Ectodermal cell (in vitro differentiated cells): ENCODE data around the gene SMC1B.
"Not testable (repeated sequence)": the region's sequence is repeated elsewhere in the genome, so short reads cannot be mapped to it uniquely, and the experiment has no call there.

Experiments used
- H3K27ac ChIP-seq: 2 replicates; pipeline ENCODE4 v1.7.0; 2013; ENCODE audit warnings: mild to moderate bottlenecking, low read depth, low read length; ENCODE audit not compliant: insufficient read depth, poor library complexity, severe bottlenecking
- H3K27me3 ChIP-seq: 2 replicates; pipeline ENCODE4 v1.7.0; 2013; ENCODE audit warnings: mild to moderate bottlenecking, low read length; ENCODE audit not compliant: insufficient read depth, control insufficient read depth, poor library complexity, severe bottlenecking
- H3K36me3 ChIP-seq: one replicate; pipeline ENCODE4 v1.7.0; 2013; ENCODE audit warnings: low read length; ENCODE audit not compliant: control insufficient read depth, insufficient read depth
- H3K4me1 ChIP-seq: one replicate; pipeline ENCODE4 v1.7.0; 2013; ENCODE audit warnings: low read length; ENCODE audit not compliant: control insufficient read depth, insufficient read depth
- H3K4me3 ChIP-seq: 2 replicates; pipeline ENCODE4 v1.7.0; 2013; ENCODE audit warnings: low read depth, low read length, control low read depth; ENCODE audit not compliant: insufficient read depth
- H3K9me3 ChIP-seq: 2 replicates; pipeline ENCODE4 v1.7.0; 2013; ENCODE audit warnings: mild to moderate bottlenecking, low read length, moderate library complexity; ENCODE audit not compliant: control insufficient read depth
- WGBS, 2 experiments: methylation state at CpG; one replicate each; pipeline ENCODE4 v1.1.7; 2013; ENCODE audit warnings: missing lambda C conversion rate in 2 of 2; 5-methylcytosine and 5-hydroxymethylcytosine counted together

The SMC1B gene

DNA sequence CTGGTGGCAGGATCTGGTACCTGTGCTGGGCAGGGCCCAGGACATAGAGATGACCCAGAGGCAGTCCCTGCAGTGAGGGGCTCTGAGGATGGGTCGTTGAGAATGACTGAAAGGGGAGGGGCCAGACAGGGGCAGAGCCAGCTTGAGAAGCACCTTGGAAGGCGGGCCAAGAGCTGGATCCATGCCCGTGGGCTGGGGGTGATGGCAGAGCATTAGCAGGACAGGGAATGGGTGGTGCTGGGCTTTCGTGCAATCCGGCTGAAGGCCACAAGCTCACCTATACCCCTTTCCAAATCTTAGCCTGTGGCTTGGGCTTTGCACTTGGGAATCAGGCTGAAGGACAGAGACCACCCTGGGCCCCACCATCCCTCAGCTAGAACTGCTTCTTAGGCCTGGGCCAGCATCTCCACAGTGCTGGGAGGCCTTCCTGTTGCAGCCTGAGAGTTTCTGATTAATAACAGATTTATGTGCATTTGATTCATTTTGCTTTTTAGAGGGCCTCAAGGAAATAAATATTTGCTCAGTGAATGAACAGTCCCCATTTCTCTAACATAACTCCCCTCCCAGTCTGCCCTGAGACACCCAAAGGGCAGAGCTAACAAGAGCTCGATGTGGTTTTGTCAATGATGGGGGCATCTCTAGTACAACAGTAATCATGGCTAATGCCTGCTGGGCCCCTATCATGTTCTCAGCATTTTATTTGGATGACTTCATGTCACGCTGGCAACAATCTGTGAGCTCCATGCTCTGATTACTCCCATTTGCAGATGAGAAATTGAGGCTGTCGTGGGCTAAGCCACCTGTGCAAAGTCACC, 39.4 kb upstream of the SMC1B start:
- Histone ChIP-seq H3K9me3 (no peaks in the 10 kb centered on the region), H3K27ac (no peak overlapping the region), H3K4me3 (no peak overlapping the region), H3K27me3 (no peaks in the 10 kb centered on the region), H3K4me1 (no peaks in the 10 kb centered on the region), H3K36me3 (no peaks in the 10 kb centered on the region)
- 86% methylated on average over 8 of the region's 8 CpGs for WGBS, 2 experiments

DNA sequence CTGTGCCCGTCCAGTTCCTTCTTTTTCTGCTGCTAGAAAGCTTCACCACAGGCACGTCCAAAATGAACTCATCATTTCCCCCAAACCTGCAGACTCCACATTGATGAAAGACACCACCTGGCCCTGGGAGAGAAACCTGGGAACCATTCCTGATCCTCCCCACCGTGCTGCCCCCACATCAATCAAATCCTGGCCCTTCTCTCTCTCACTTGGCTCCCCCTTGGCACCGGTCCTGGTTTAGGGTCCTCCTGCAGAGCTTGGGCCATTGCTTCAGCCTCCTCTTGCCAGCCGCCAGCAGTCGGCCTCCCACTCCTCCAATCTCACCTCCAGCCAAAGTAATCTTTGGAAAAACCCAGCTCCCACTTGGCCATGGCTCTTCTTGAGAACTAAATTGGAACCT, 38.6 kb upstream of the SMC1B start:
- no peak overlapping the region for H3K4me3 ChIP-seq
- no peak overlapping the region for H3K27ac ChIP-seq
- H3K9me3 ChIP-seq, result no peaks in the 10 kb centered on the region
- no peaks in the 10 kb centered on the region for H3K36me3 ChIP-seq
- no peaks in the 10 kb centered on the region for H3K4me1 ChIP-seq
- no peaks in the 10 kb centered on the region for H3K27me3 ChIP-seq
- WGBS, 2 experiments, result 91 to 92% methylated on average over 6 of the region's 6 CpGs

DNA sequence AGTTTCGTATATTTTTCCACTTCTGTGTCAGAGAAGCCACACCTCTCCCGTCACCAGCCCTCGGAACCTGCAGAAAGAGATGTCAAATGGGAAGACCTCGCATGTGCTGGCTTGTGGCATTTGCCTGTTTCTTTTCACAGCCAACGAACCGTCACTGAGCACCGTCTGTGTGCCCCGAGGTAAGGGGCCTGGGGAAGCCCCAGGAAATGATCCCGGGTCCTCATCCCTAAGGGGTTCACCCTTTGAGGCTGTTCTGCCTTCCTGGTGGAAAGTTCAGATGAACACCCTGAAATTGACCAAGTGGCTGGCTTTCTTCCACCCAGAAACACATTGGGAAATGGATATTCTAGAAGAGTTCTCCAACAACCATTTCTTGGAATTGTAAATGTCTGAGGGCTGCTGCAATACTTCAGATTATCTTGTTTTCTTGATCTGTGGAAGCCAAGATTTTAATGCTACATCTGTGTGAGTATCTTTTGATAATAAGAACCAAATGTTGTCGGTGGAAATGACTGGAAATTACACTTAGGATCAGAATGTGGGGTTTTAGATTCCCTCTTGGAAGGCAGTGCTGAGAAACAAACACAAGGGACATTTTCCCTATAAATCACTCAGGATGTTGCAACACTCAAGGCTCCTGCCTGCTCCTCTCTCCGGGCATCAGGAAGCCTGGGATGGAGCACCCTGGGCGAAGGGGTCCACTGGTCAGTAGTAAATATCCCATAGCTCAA, 37.7 kb upstream of the SMC1B start:
- 87 to 89% methylated on average over 12 of the region's 12 CpGs for WGBS, 2 experiments
- H3K27me3 ChIP-seq, result no peaks in the 10 kb centered on the region

DNA sequence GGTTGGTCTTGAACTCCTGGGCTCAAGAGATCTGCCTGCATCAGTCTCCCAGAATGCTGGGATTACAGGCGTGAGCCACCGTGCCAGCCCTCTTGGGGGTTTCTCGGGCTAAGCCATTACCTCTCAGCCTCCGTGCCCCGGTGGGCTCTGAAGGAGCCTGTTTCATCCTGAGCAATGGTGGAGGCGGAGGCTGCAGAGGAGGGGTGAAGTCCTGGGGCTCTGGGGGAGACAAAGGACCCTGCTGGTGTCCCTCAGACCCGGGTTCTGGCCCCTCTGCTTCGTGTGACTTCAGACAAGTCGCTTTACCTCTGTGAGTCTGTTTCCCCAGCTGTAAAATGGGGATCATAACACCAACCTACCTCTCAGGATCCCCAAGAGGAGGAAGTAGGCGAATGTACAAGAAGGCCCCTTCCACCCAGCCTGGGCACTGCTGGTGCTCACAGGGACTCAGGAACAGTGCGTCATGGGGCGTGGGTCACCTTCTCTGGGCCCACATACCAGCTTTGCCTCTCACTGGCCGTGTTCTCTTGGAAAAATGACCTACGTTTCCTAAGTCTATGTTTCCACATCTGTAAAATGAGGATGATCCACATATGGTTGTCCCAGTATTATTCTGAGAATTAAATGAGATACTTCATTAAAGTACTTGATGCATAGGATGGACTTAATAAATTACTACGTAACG, 36.8 kb upstream of the SMC1B start:
- Histone ChIP-seq H3K27me3 (no peaks in the 10 kb centered on the region), H3K36me3 (no peaks in the 10 kb centered on the region), H3K9me3 (no peaks in the 10 kb centered on the region), H3K4me3 (no peak overlapping the region), H3K27ac (no peak overlapping the region), H3K4me1 (no peaks in the 10 kb centered on the region)
- WGBS, 2 experiments, result 92 to 93% methylated on average over 16 of the region's 16 CpGs

More for the DNA sequence above, 37.7 kb upstream of the SMC1B start:
- Histone ChIP-seq H3K4me1 (no peaks in the 10 kb centered on the region), H3K9me3 (no peaks in the 10 kb centered on the region), H3K4me3 (no peak overlapping the region), H3K27ac (no peak overlapping the region), H3K36me3 (no peaks in the 10 kb centered on the region)

DNA sequence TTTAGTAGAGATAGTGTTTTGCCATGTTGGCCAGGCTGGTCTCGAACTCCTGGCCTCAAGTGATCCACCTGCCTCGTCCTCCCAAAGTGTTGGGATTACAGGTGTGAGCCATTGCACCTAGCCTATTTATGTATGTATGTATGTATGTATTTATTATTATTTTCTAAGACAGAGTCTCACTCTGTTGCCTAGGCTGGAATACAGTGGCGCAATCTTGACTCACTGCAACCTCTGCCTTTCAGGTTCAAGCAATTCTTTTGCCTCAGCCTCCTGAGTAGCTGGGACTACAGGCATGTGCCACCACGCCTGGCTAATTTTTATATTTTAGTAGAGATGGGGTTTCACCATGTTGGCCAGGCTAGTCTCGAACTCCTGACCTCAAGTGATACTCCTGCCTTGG, 36.0 kb upstream of the SMC1B start:
- 88 to 93% methylated on average over 5 of the region's 5 CpGs for WGBS, 2 experiments
- not testable (repeated sequence) for H3K27ac ChIP-seq, H3K4me1 ChIP-seq

DNA sequence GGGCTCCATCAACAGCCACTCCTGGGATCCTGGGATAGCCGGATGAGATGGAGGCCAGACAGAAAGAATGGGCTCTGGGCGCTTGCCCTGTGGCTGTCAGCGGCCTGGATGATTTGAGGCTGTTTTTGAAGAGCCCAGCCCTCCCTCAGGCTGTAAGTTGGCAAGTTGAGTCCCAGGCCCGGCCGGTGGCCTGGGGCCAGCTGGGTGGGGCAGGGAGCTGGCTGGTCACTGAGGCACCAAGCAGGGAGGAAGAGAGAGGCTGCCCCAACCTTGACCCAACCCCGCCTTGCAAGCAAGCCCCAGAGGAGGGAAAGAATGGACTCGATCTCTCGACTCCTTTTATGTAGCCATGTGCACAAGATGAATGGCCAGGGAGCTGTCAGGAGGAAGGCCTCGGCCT, 35.0 kb upstream of the SMC1B start:
- no peaks in the 10 kb centered on the region for H3K36me3 ChIP-seq
- no peaks in the 10 kb centered on the region for H3K9me3 ChIP-seq
- WGBS, 2 experiments, result 91 to 94% methylated on average over 9 of the region's 9 CpGs
- no peak overlapping the region for H3K27ac ChIP-seq
- no peaks in the 10 kb centered on the region for H3K27me3 ChIP-seq
- H3K4me3 ChIP-seq, result no peak overlapping the region
- no peaks in the 10 kb centered on the region for H3K4me1 ChIP-seq

More for the DNA sequence above, 36.0 kb upstream of the SMC1B start:
- H3K27me3 ChIP-seq, H3K36me3 ChIP-seq, H3K4me3 ChIP-seq, H3K9me3 ChIP-seq: not testable (repeated sequence)

DNA sequence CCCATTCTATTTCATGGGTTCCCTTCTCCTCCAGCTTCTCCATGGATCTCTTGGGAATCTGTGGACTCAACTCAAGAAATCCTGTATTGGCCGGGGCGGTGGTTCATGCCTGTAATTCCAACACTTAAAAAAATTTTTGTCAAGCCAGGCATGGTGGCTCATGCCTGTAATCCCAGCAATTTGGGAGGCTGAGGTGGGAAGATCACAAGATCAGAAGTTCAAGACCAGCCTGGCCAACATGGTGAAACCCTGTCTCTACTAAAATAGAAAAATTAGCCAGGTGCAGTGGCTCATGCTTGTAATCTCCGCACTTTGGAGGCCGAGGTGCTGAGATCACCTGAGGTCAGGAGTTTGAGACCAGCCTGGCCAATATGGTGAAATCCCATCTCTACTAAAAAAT, 34.2 kb upstream of the SMC1B start:
- H3K36me3 ChIP-seq, H3K4me3 ChIP-seq, H3K27me3 ChIP-seq, H3K4me1 ChIP-seq, H3K27ac ChIP-seq, H3K9me3 ChIP-seq: not testable (repeated sequence)
- 93 to 96% methylated on average over 4 of the region's 4 CpGs for WGBS, 2 experiments

DNA sequence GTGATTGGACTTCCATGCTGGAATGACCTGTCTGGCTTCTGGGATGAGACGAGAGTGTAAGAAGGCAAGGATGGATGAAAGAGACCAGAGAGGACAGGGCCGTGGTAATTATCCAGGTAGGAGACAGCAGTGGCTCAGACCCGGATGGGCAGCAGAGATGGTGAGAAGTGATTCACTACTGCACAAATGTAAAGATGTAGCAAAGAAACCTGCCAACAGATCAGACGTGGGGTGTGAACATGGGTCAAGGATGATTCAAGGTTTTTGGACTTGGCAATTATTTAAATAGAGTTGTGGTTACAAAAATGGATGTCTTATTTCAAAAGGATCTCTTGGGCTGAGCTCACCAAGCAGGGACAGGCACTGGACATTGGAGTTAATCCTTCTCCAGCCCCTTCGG, 32.8 kb upstream of the SMC1B start:
- WGBS, 2 experiments, result 94 to 96% methylated on average over 5 of the region's 5 CpGs
- Histone ChIP-seq H3K27me3 (no peaks in the 10 kb centered on the region), H3K4me1 (no peaks in the 10 kb centered on the region), H3K36me3 (no peaks in the 10 kb centered on the region), H3K27ac (no peak overlapping the region), H3K9me3 (no peaks in the 10 kb centered on the region), H3K4me3 (no peak overlapping the region)

DNA sequence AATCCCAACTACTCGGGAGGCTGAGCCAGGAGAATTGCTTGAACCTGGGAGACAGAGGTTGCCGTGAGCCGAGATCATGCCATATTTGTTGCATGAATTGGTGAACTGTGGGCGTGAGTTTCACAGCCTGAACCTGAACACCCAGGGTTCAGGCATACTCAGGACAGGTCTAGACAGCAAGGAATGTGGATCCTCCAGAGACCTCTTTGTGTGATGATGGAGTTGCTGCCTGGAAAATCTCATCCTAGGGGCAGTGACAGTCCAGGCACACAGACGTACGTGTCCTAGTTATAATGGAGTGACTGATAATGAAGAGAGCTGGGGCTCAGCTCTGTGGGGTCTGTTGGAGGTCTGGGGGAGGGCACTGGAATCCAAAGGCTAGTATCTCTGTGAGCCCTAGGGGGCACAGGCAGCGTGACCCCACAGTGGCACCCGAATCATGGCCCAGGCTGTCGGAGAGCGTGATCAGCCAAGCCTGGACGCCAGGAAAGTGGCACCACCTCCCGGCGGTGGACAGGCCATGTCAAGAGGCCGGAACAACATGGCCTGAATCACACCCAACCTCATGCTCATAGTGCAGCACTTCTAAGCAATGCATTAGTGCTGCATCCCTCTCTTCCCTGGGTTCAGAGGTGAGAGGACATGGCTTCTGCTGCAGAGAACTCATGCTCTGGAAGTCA, 31.8 kb upstream of the SMC1B start:
- no peak overlapping the region for H3K4me3 ChIP-seq
- no peaks in the 10 kb centered on the region for H3K27me3 ChIP-seq
- H3K9me3 ChIP-seq, result no peaks in the 10 kb centered on the region
- H3K4me1 ChIP-seq, result no peaks in the 10 kb centered on the region
- no peaks in the 10 kb centered on the region for H3K36me3 ChIP-seq
- no peak overlapping the region for H3K27ac ChIP-seq
- 93 to 95% methylated on average over 14 of the region's 14 CpGs for WGBS, 2 experiments

DNA sequence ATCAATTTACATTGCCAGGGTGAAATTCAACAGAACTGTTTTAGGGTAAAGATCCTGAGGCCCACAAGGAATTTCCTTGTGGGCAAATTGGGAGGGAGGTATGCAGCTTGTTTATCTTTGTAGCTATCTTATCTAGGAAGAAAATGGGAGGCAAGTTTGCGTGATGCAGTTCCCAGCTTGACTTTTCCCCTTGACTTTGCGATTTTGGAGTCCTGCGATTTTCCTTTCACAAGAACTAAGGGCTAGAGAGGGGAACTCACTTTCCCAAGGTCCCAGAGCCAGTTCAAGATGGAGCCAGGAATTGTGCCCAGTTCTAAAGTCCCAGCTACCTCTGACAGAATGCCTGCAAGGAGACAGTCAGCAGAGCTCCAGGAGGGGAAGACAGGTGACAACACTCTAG, 30.8 kb upstream of the SMC1B start:
- H3K27ac ChIP-seq, result no peak overlapping the region
- whole genome bisulfite sequencing, 2 experiments, result 93% methylated on average over 3 of the region's 3 CpGs

More for the DNA sequence above, 30.8 kb upstream of the SMC1B start:
- H3K36me3 ChIP-seq, result no peaks in the 10 kb centered on the region
- no peaks in the 10 kb centered on the region for H3K4me1 ChIP-seq
- H3K9me3 ChIP-seq, result no peaks in the 10 kb centered on the region
- H3K27me3 ChIP-seq, result no peaks in the 10 kb centered on the region
- H3K4me3 ChIP-seq, result no peak overlapping the region
